Neural progenitor cell (in vitro differentiated cells): ENCODE measurements around the gene TIRAP. TPM values are rescaled to one million over a fixed set of nuclear protein-coding genes. Genes with fewer than 3 reads are reported as not detected.

Source experiments
- DNase-seq: peaks from one replicate; pipeline ENCODE4 v3.0.0-alpha.2; 2016; ENCODE audit warnings: low spot score
- H2AFZ ChIP-seq: fragments of 200-600 bp; sonication (generic); replicated peaks from 2 replicates; pipeline ENCODE4 v1.6.1; 2016; ENCODE audit warnings: antibody characterized with exemption
- H3F3A ChIP-seq: fragments of 200-600 bp; sonication (generic); 2 replicates; pipeline ENCODE4 v1.6.1; 2016; ENCODE audit warnings: antibody characterized with exemption, low read depth
- H3K27ac ChIP-seq: fragments of 200-600 bp; sonication (generic); 2 replicates; pipeline ENCODE4 v1.5.1; 2016; ENCODE audit warnings: mild to moderate bottlenecking
- H3K27me3 ChIP-seq: fragments of 200-600 bp; sonication (generic); 2 replicates; pipeline ENCODE4 v1.6.1; 2016; ENCODE audit warnings: mild to moderate bottlenecking, moderate library complexity
- H3K36me3 ChIP-seq: fragments of 200-600 bp; sonication (generic); 2 replicates; pipeline ENCODE4 v1.5.1; 2016
- H3K4me1 ChIP-seq: fragments of 200-600 bp; sonication (generic); 2 replicates; pipeline ENCODE4 v1.6.1; 2016; ENCODE audit warnings: mixed run types
- H3K4me2 ChIP-seq: fragments of 200-600 bp; sonication (generic); 2 replicates; pipeline ENCODE4 v1.6.1; 2016
- H3K4me3 ChIP-seq: fragments of 200-600 bp; sonication (generic); 2 replicates; pipeline ENCODE4 v1.5.1; 2016
- H3K79me2 ChIP-seq: fragments of 200-600 bp; sonication (generic); 2 replicates; pipeline ENCODE4 v1.6.1; 2016; ENCODE audit warnings: low read depth
- H3K9ac ChIP-seq: fragments of 200-600 bp; sonication (generic); 2 replicates; pipeline ENCODE4 v1.6.1; 2016
- H3K9me3 ChIP-seq: fragments of 200-600 bp; sonication (generic); 2 replicates; pipeline ENCODE4 v1.5.1; 2016; ENCODE audit warnings: low read depth
- H4K20me1 ChIP-seq: fragments of 200-600 bp; sonication (generic); 2 replicates; pipeline ENCODE4 v1.6.1; 2016; ENCODE audit warnings: low read depth
- H3K27ac Mint-ChIP-seq: 3 replicates; pipeline ENCODE4 v1.8.0; 2021; ENCODE audit warnings: mixed read lengths
- H3K27me3 Mint-ChIP-seq: 2 replicates; pipeline ENCODE4 v1.8.0; 2022; ENCODE audit warnings: low read depth, mild to moderate bottlenecking, inconsistent platforms, moderate library complexity, mixed read lengths; ENCODE audit not compliant: insufficient read depth
- H3K36me3 Mint-ChIP-seq: 3 replicates; pipeline ENCODE4 v1.8.0; 2021; ENCODE audit warnings: mixed read lengths
- H3K4me1 Mint-ChIP-seq: 3 replicates; pipeline ENCODE4 v1.8.0; 2021; ENCODE audit warnings: mixed read lengths
- H3K4me3 Mint-ChIP-seq: 3 replicates; pipeline ENCODE4 v1.8.0; 2021; ENCODE audit warnings: mild to moderate bottlenecking, moderate library complexity, mixed read lengths
- H3K9me3 Mint-ChIP-seq: 3 replicates; pipeline ENCODE4 v1.8.0; 2020; ENCODE audit warnings: mixed read lengths
- EZH2 ChIP-seq: fragments of 200-600 bp; sonication (generic); IDR thresholded peaks from 2 replicates; pipeline ENCODE4 v1.6.1; 2017; ENCODE audit warnings: antibody characterized with exemption, mild to moderate bottlenecking, moderate library complexity
- EZH2phosphoT487 ChIP-seq: fragments of 200-600 bp; sonication (generic); IDR thresholded peaks from 2 replicates; pipeline ENCODE4 v1.6.1; 2017; ENCODE audit warnings: antibody characterized with exemption
- total RNA-seq: library from RNA; depleted of rRNA; stranded (reverse); fragments of >200 nt; gene quantifications from 2 replicates; pipeline ENCODE4 v1.2.3, GENCODE V29; 2015; ENCODE audit warnings: low replicate concordance
- TF ChIP-seq, protein P1 (sequence below): fragments of 200-600 bp; sonication (generic); IDR thresholded peaks from 2 replicates; pipeline ENCODE4 v1.5.1; 2017; ENCODE audit warnings: antibody characterized with exemption, mild to moderate bottlenecking

TIRAP gene
- total RNA-seq, 1 donor from 2014 or later, result 5.3 TPM

DNA sequence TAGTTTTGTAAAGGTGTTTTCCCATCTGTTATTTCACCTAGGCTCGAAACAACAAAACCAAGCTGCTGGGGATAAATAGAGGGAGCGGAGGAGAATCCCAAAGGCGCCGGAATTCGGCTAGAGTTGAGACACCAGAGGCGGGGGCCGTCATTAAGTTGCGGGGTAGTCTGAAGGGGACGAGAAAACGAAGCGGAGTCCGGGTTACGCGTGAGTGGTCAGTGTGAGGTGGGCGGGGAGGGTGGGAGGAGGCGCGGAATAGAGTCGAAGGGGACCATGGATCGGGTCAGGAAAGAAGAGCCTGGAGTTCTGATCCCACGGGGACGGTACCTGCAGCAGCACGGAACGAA lies 14.6 kb upstream of the TIRAP start:
- Histone ChIP-seq H3K4me2 (peak overlapping the region; percentile 90), H3K79me2 (peaks cover 43% of the 10 kb centered on the region), H3K4me1 (peaks cover 11% of the 10 kb centered on the region), H3K9me3 (no peaks in the 10 kb centered on the region), H3K27me3 (no peaks in the 10 kb centered on the region), H4K20me1 (peaks cover 6% of the 10 kb centered on the region), H3F3A (peaks cover 10% of the 10 kb centered on the region), H2AFZ (peak overlapping the region; percentile 70), H3K36me3 (peaks cover 9% of the 10 kb centered on the region), H3K9ac (peak overlapping the region; percentile 94), H3K27ac (peak overlapping the region; percentile 93), H3K4me3 (peak overlapping the region; percentile 95)
- Mint-ChIP-seq H3K4me3 (peak overlapping the region; percentile 92), H3K27ac (peak overlapping the region; percentile 85), H3K27me3 (peaks cover 2% of the 10 kb centered on the region), H3K4me1 (peaks cover 30% of the 10 kb centered on the region), H3K36me3 (peaks cover 41% of the 10 kb centered on the region), H3K9me3 (no peaks in the 10 kb centered on the region)
- TF ChIP-seq, protein P1, sequence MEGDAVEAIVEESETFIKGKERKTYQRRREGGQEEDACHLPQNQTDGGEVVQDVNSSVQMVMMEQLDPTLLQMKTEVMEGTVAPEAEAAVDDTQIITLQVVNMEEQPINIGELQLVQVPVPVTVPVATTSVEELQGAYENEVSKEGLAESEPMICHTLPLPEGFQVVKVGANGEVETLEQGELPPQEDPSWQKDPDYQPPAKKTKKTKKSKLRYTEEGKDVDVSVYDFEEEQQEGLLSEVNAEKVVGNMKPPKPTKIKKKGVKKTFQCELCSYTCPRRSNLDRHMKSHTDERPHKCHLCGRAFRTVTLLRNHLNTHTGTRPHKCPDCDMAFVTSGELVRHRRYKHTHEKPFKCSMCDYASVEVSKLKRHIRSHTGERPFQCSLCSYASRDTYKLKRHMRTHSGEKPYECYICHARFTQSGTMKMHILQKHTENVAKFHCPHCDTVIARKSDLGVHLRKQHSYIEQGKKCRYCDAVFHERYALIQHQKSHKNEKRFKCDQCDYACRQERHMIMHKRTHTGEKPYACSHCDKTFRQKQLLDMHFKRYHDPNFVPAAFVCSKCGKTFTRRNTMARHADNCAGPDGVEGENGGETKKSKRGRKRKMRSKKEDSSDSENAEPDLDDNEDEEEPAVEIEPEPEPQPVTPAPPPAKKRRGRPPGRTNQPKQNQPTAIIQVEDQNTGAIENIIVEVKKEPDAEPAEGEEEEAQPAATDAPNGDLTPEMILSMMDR, result no peak
- peak; percentile 71 for DNase-seq

DNA sequence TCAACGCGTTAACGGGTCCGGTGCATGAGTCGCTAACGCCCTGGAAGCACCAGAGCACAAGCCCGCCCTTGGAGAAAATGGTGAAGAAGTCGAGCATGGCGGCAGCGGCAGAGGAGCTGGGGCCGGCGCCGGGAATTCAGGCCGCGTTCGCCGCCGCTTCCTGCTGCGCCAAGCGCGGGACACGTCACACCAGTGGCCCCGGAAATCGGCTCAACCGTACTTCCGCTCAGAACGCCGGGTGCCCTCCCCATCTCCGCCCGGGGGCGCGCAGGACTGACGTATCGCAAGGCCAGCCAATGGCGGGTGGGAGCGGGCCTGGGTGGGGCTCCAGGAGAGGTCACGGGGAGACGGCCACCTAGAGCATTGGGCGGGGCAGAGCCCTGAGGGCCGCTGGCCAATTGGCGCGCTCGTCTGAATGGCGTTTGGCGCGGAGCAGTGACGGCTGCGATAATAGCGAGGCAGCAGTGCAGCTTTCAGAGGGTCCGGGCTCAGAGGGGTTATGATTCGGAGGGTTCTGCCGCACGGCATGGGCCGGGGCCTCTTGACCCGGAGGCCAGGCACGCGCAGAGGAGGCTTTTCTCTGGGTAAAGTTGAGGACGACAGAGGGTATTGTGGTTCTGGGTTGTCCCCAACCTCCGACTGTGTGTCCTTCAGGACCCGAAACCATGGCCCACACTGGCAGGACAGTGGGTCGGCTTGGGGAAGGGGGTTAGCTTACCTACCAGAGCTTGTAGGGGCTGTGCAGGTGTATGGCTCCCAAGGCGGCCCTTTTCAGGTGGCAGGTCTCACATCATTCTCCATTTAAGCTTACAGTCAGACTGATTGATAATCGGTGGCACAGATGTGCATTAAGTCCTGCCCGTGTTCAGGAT lies 13.9 kb upstream of the TIRAP start, which contains the start of the genes FOXRED1 and SRPRA:
FOXRED1 (plus strand) TSS at position 447 of the 872 bp plus-strand sequence; CDS start at position 500, 53 bp downstream.
SRPRA (minus strand) TSS at position 188 of the 872 bp plus-strand sequence; CDS start at position 97, 91 bp downstream.
- Histone ChIP-seq H3K79me2 (peaks cover 43% of the 10 kb centered on the region), H3K27me3 (no peaks in the 10 kb centered on the region), H3K9me3 (no peaks in the 10 kb centered on the region), H3K9ac (peak within 1 kb of the TSS; percentile 97), H3K4me2 (peak within 1 kb of the TSS; percentile 94), H3F3A (peaks cover 10% of the 10 kb centered on the region), H3K36me3 (peaks cover 9% of the 10 kb centered on the region), H2AFZ (peak within 1 kb of the TSS; percentile 92), H3K27ac (peak within 1 kb of the TSS; percentile 93), H3K4me3 (peak within 1 kb of the TSS; percentile 95), H3K4me1 (peaks cover 11% of the 10 kb centered on the region), H4K20me1 (peaks cover 6% of the 10 kb centered on the region)
- Mint-ChIP-seq H3K27me3 (peaks cover 2% of the 10 kb centered on the region), H3K9me3 (no peaks in the 10 kb centered on the region), H3K4me3 (peak within 1 kb of the TSS; percentile 92), H3K36me3 (peaks cover 40% of the 10 kb centered on the region), H3K27ac (peak within 1 kb of the TSS; percentile 85), H3K4me1 (peaks cover 30% of the 10 kb centered on the region)
- TF ChIP-seq EZH2phosphoT487 (no peak), EZH2 (no peak)
- TF ChIP-seq, protein P1, result no peak
- DNase-seq, result peak; percentile 100

DNA sequence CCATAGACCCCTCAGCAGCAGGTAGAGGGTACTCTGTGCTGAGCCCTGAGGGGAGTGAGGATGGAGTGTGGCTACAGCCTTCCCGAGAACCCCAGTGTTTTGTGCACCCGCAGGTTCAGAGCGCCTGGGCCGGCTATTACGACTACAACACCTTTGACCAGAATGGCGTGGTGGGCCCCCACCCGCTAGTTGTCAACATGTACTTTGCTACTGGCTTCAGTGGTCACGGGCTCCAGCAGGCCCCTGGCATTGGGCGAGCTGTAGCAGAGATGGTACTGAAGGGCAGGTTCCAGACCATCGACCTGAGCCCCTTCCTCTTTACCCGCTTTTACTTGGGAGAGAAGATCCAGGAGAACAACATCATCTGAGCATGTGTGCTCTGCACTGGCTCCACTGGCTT lies 5.6 kb upstream of the TIRAP start:
- Histone ChIP-seq H3K79me2 (no peaks in the 10 kb centered on the region), H3F3A (peaks cover 4% of the 10 kb centered on the region), H3K27ac (no peak overlapping the region), H3K9ac (no peak overlapping the region), H3K9me3 (no peaks in the 10 kb centered on the region), H2AFZ (no peak overlapping the region), H4K20me1 (no peaks in the 10 kb centered on the region), H3K36me3 (no peaks in the 10 kb centered on the region), H3K27me3 (peaks cover 12% of the 10 kb centered on the region), H3K4me2 (no peak overlapping the region), H3K4me1 (no peaks in the 10 kb centered on the region), H3K4me3 (no peak overlapping the region)
- TF ChIP-seq, protein P1, result no peak
- TF ChIP-seq EZH2 (no peak), EZH2phosphoT487 (no peak)
- no peaks in the 10 kb centered on the region for H3K9me3 Mint-ChIP-seq
- no peak for DNase-seq
- peaks cover 12% of the 10 kb centered on the region for H3K4me1 Mint-ChIP-seq
- H3K4me3 Mint-ChIP-seq, result no peak overlapping the region
- peaks cover 33% of the 10 kb centered on the region for H3K36me3 Mint-ChIP-seq
- no peak overlapping the region for H3K27ac Mint-ChIP-seq
- H3K27me3 Mint-ChIP-seq, result peaks cover 9% of the 10 kb centered on the region
